ENCODE measurements around the gene LLGL1. TPM values are rescaled to one million over a fixed set of nuclear protein-coding genes. Genes with fewer than 3 reads are reported as not detected.

LLGL1 gene
- polyA plus RNA-seq, 1 donor: 28.4 TPM

GRCh38 chr17:18228176-18228682, 2.8 kb downstream of the LLGL1 start:
- no peak for DNase-seq

- no peak for DNase-seq
These were observed 3.8 kb downstream of the LLGL1 start for GRCh38 chr17:18229254-18229653.

- no peak for DNase-seq
These were observed 4.3 kb downstream of the LLGL1 start for GRCh38 chr17:18229771-18230170.

- DNase-seq: no peak
These were observed 5.1 kb downstream of the LLGL1 start for GRCh38 chr17:18230288-18231141.

- DNase-seq: no peak
These were observed 5.7 kb downstream of the LLGL1 start for GRCh38 chr17:18231164-18231563.

GRCh38 chr17:18233803-18234518, 8.5 kb downstream of the LLGL1 start:
- DNase-seq: no peak

- DNase-seq: no peak
These were observed 9.5 kb downstream of the LLGL1 start for GRCh38 chr17:18234853-18235380.

- DNase-seq: no peak
These were observed 10.4 kb downstream of the LLGL1 start for GRCh38 chr17:18235743-18236256.

GRCh38 chr17:18236494-18236893, 11.1 kb downstream of the LLGL1 start:
- no peak for DNase-seq

GRCh38 chr17:18237461-18237860, 12.0 kb downstream of the LLGL1 start:
- DNase-seq: no peak

GRCh38 chr17:18238299-18238698, 12.9 kb downstream of the LLGL1 start:
- DNase-seq: no peak

- DNase-seq: no peak
These were observed 15.0 kb downstream of the LLGL1 start for GRCh38 chr17:18240449-18240848.

- DNase-seq: no peak
These were observed 15.9 kb downstream of the LLGL1 start for GRCh38 chr17:18241229-18241871.

- no peak for DNase-seq
These were observed 19.8 kb downstream of the LLGL1 start for GRCh38 chr17:18245038-18245776.

GRCh38 chr17:18246109-18246725, 20.8 kb downstream of the LLGL1 start:
- DNase-seq: no peak

- DNase-seq: no peak
These were observed 21.6 kb downstream of the LLGL1 start for GRCh38 chr17:18246880-18247612.

GRCh38 chr17:18247613-18248001, 22.2 kb downstream of the LLGL1 start:
- DNase-seq: no peak

GRCh38 chr17:18248300-18248731, 22.9 kb downstream of the LLGL1 start:
- DNase-seq: no peak

- no peak for DNase-seq
These were observed 23.4 kb downstream of the LLGL1 start for GRCh38 chr17:18248811-18249210.

GRCh38 chr17:18250259-18250658, 24.8 kb downstream of the LLGL1 start:
- DNase-seq: no peak
